ENCODE results near the gene PTAFR.

The PTAFR gene

GRCh38 chr1:28115267-28115666, 61.2 kb downstream of the PTAFR start (continued):
- TF ChIP-seq POU6F1 (CRISPR knock-in tag; IDR thresholded peaks at IDR 0.05; ENCODE audit: borderline replicate concordance, low read depth), result no peak
- TF ChIP-seq RARB (CRISPR knock-in tag; IDR thresholded peaks at IDR 0.05), result no peak
- TF ChIP-seq ESRRG (CRISPR knock-in tag; IDR thresholded peaks at IDR 0.05), result no peak
- no peak for TF ChIP-seq CSDC2 (CRISPR knock-in tag; IDR thresholded peaks at IDR 0.05)
- no peak for TF ChIP-seq BACH2 (CRISPR knock-in tag; IDR thresholded peaks at IDR 0.05; ENCODE audit: borderline replicate concordance)

GRCh38 chr1:28114844-28115243, 61.6 kb downstream of the PTAFR start:
- no peak for ATAC-seq
- TF ChIP-seq RARB (CRISPR knock-in tag; IDR thresholded peaks at IDR 0.05), result no peak
- no peak for TF ChIP-seq ISL1 (CRISPR knock-in tag; IDR thresholded peaks at IDR 0.05)
- no peak for TF ChIP-seq PATZ1 (CRISPR knock-in tag; IDR thresholded peaks at IDR 0.05; ENCODE audit: borderline replicate concordance)
- no peak for TF ChIP-seq ZFP3 (CRISPR knock-in tag; IDR thresholded peaks at IDR 0.05)
- no peak for TF ChIP-seq TCF4 (CRISPR knock-in tag; IDR thresholded peaks at IDR 0.05; ENCODE audit: borderline replicate concordance)
- TF ChIP-seq TOX (CRISPR knock-in tag; IDR thresholded peaks at IDR 0.05; ENCODE audit: borderline replicate concordance), result no peak
- TF ChIP-seq OSR1 (CRISPR knock-in tag; IDR thresholded peaks at IDR 0.05), result no peak
- TF ChIP-seq ZFP30 (CRISPR knock-in tag; IDR thresholded peaks at IDR 0.05), result no peak
- no peak for TF ChIP-seq CSDC2 (CRISPR knock-in tag; IDR thresholded peaks at IDR 0.05)
- no peak for TF ChIP-seq BACH2 (CRISPR knock-in tag; IDR thresholded peaks at IDR 0.05; ENCODE audit: borderline replicate concordance)
- TF ChIP-seq ZNF70 (CRISPR knock-in tag; IDR thresholded peaks at IDR 0.05), result no peak
- no peak for TF ChIP-seq SNAI2 (CRISPR knock-in tag; IDR thresholded peaks at IDR 0.05)
- TF ChIP-seq ESRRG (CRISPR knock-in tag; IDR thresholded peaks at IDR 0.05), result no peak
- no peak for TF ChIP-seq PPARA (CRISPR knock-in tag; IDR thresholded peaks at IDR 0.05; ENCODE audit: borderline replicate concordance)
- no peak for TF ChIP-seq ZNF8 (CRISPR knock-in tag; IDR thresholded peaks at IDR 0.05)
- no peak for TF ChIP-seq ARNTL (CRISPR knock-in tag; IDR thresholded peaks at IDR 0.05; ENCODE audit: borderline replicate concordance, low read depth)

- TF ChIP-seq ZNF565 (CRISPR knock-in tag; conservative IDR thresholded peaks at IDR 0.05; ENCODE audit: low read depth) (no peak), TCF4 (CRISPR knock-in tag; IDR thresholded peaks at IDR 0.05; ENCODE audit: borderline replicate concordance) (no peak), ZNF70 (CRISPR knock-in tag; IDR thresholded peaks at IDR 0.05) (no peak), CREB5 (CRISPR knock-in tag; IDR thresholded peaks at IDR 0.05; ENCODE audit: low read depth) (no peak), BACH2 (CRISPR knock-in tag; IDR thresholded peaks at IDR 0.05; ENCODE audit: borderline replicate concordance) (no peak), CSRNP3 (CRISPR knock-in tag; IDR thresholded peaks at IDR 0.05) (no peak), ISL1 (CRISPR knock-in tag; IDR thresholded peaks at IDR 0.05) (no peak), POU6F1 (CRISPR knock-in tag; IDR thresholded peaks at IDR 0.05; ENCODE audit: borderline replicate concordance, low read depth) (no peak), RARB (CRISPR knock-in tag; IDR thresholded peaks at IDR 0.05) (no peak), TOX (CRISPR knock-in tag; IDR thresholded peaks at IDR 0.05; ENCODE audit: borderline replicate concordance) (no peak), ZFP30 (CRISPR knock-in tag; IDR thresholded peaks at IDR 0.05) (no peak)
- peak; percentile 68; the same call in 2 of the 3 replicates for ATAC-seq
Measured at GRCh38 chr1:28113242-28113572, 63.3 kb downstream of the PTAFR start.

Measured in SK-N-SH treated with all-trans-retinoic acid at 6 μM for 48 hours (cell line).